Fibroblast of skin of scalp (primary cell): ENCODE data around the gene OR12D1. TPM values are rescaled to one million over a fixed set of nuclear protein-coding genes. Genes with fewer than 3 reads are reported as not detected.
"Not testable (repeated sequence)": the region's sequence is repeated elsewhere in the genome, so short reads cannot be mapped to it uniquely, and the experiment has no call there.

Experiments used
- DNase-seq: peaks from one replicate; pipeline ENCODE4 v3.0.0-alpha.2; 2013
- polyA plus RNA-seq, 2 experiments: library from polyadenylated mRNA; unstranded; fragments of 120-200 nt; gene quantifications; one replicate each; pipeline ENCODE4 v1.2.1, GENCODE V29; 2013; ENCODE audit not compliant: insufficient read length in 2 of 2

OR12D1 gene
- polyA plus RNA-seq (2013, experiment 1 of 2; ENCODE audit: insufficient read length) = not detected
- not detected for polyA plus RNA-seq (2013, experiment 2 of 2; ENCODE audit: insufficient read length)

DNA sequence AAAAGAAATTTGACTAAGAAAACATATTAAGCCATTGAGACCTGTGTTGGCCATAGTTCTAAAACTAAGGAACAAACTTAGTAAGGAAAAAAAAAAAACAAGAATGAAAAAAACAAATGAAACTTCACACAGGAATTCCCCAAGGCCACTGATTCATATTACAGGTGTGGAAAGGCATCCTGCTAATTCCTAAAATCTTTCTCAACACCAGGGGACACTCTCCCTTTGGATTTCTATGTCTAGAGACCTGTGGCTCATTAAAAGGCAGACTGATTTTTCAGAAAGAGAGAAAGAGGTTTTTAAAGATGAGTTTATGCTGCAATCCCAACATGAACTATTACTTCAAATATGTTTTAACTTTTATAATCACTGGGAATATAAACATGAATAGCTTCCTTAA is at the start of gene OR12D1:
Gene OR12D1, plus strand, starts transcription at position 341 of the 400 bp plus-strand sequence.
- DNase-seq = no peak

- DNase-seq = no peak
Observed at GRCh38 chr6:29368765-29369164, 46.0 kb upstream of the OR12D1 start, which contains the start of gene OR5V1. Gene OR5V1, minus strand, starts transcription at chr6:29368865. Its CDS starts 12,670 bp downstream, at chr6:29356195.

DNA sequence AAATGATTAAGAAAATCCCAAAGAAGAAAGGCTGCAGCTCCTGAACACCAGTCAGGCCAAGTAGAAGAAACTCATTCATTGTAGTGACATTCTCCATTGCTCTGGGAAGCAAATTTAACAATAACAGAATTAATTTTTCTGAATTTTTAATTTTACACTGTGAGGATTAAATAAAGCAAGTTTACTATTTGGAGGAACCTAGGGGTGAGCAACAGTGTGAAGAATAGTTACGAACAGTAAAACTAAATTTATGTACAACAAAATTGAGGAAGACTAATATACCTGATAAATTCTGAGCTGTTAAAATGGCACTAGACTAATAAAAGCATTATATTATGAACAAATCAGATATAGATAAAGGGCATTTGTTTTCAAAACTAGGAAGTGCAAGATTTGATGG is 39.5 kb upstream of the OR12D1 start, which contains the start of gene OR12D3:
Gene OR12D3, minus strand, starts transcription at position 101 of the 400 bp plus-strand sequence. Its CDS starts 4 bp downstream, at position 97.
- DNase-seq = no peak

- no peak for DNase-seq
Observed at GRCh38 chr6:29376003-29376402, 38.7 kb upstream of the OR12D1 start.

GRCh38 chr6:29388533-29388932 is 26.2 kb upstream of the OR12D1 start:
- DNase-seq = no peak

DNA sequence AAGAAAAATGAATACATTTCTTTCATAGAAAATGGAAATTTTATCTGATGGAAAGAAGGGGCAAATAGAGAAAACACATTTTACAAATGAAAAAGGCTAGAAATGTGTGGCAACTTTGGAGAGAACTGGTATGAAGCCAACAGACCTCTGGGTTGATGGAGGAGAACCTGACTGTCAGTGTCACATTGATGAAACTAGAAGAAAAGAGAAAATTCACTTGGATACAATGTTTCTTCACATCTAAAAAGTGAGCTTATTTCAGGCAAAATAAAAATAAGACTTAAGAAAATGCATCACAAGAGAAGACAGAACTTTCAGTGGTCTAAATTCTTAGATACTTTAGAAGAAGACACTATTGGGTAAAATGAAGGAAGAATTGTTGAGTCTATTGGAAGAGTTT is 19.4 kb upstream of the OR12D1 start, which contains the start of gene OR12D2:
Gene OR12D2, plus strand, starts transcription at position 301 of the 400 bp plus-strand sequence. CDS start 1,069 bp downstream, outside the sequence.
- DNase-seq = no peak

- DNase-seq = no peak
Observed at GRCh38 chr6:29399525-29399924, 15.2 kb upstream of the OR12D1 start.

GRCh38 chr6:29403801-29404200 is 10.9 kb upstream of the OR12D1 start:
- DNase-seq = no peak

GRCh38 chr6:29419516-29419915 is 4.8 kb downstream of the OR12D1 start:
- DNase-seq = no peak

DNA sequence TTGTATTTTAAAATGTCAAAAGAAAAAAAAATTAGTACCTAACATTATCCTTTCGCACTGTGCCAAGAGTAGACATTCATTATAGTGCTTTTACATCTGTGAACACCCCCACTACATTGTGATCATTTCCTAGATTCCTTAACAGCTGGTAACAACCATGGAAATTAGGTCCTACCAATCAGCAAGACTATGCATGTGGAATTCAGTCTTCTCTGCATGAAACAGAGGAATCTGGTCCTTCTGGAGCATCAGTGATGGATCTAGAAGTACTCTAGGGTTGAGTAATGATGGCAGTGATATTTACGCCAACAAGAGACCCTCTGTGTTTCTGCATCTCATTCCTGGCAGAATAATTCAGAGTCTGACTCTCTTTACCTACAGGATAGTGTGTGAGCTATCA is 9.4 kb downstream of the OR12D1 start:
- no peak for DNase-seq

GRCh38 chr6:29424575-29424974 is 9.8 kb downstream of the OR12D1 start:
- no peak for DNase-seq

- DNase-seq = no peak
Observed at GRCh38 chr6:29425075-29425474, 10.3 kb downstream of the OR12D1 start.

GRCh38 chr6:29426654-29427053 is 11.9 kb downstream of the OR12D1 start:
- no peak for DNase-seq

GRCh38 chr6:29436730-29437129 is 22.0 kb downstream of the OR12D1 start:
- not testable (repeated sequence) for DNase-seq

GRCh38 chr6:29439006-29439405 is 24.3 kb downstream of the OR12D1 start, which contains the start of gene OR10C1:
Gene OR10C1, plus strand, starts transcription at chr6:29439306. Its CDS starts 710 bp downstream, at chr6:29440016.
- DNase-seq = no peak

DNA sequence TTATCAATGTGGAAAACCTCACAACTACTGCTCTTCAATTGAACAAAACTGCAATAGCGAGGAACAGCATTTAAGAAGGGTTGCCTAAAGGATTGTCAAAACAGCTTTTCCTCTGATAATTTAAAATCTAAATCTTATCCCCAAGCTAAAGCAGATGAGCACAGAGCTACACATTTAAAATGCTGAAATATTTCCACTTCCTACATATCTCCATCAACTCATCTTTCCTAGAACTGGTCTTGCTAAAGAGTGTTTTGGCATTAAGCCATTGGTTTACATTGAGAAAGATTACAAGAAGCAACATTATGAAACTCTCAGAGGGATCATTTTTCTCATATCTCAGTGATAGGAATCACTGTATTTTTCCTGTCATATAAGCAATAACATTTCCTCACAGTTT is 28.0 kb downstream of the OR12D1 start:
- no peak for DNase-seq

DNA sequence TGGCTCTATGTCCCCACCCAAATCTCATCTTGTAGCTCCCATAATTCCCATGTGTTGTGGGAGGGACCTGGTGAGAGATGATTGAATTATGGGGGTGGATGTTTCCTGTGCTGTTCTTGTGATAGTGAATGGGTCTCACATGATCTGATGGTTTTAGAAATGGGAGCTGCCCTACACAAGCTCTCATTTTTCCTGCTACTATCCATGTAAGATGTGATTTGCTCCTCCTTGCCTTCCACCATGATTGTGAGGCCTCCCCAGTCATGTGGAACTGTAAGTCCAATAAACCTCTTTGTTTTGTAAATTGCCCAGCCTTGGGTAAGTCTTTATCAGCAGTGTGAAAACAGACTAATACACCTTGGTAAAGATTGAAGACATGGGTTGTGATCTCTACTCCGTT is 29.3 kb downstream of the OR12D1 start:
- not testable (repeated sequence) for DNase-seq

DNA sequence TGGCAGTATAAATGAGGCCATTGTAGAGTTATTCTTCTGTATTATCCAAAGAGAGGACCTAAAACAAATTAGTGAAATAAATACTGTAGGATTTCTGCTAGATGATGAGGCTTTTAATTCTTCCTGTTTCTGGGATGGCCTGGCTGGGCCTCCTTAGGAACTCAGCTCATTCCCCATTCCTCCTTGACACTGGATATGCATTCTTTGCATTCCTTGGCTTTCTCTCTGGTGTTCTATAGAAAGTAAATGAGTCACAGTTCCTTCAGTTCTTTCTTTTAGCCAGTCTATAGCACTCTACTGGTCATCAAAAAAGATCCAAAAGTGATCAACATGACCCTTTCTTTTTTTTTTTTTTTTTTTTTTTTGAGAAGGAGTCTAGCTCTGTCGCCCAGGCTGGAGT is 32.9 kb downstream of the OR12D1 start:
- peak; percentile 8 for DNase-seq

DNA sequence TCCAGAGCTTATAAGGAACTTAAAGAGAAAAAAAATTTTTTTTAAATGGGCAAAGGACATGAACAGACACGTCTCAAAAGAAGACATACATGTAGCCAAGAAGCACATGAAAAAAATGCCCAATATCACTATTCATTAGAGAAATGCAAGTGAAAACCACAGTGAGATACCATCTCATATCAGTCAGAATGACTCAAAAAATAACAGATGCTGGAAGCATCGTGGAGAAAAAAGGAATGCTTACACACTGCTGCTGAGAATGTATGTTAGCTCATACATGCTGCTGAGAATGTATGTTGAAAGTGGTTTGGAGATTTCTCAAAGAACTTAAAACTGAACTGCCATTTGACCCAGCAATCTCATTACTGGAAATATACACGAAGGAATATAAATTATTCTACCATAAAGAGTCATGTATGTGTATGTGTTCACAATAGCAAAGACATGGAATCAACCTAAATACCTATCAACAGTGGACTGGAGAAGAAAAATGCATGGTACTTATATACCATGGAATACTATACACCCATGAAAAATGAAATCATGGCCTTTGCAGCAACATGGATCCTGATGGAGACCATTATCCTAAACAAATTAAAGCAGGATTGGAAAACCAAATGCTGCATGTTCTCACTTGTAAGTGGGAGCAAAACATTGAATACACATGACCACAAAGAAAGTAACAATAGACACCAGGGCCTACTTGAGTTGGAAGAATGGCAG is 36.9 kb downstream of the OR12D1 start:
- peak; percentile 19 for DNase-seq

GRCh38 chr6:29456971-29457370 is 42.2 kb downstream of the OR12D1 start, which contains the start of the genes OR11A1 and OR2H1:
Gene OR11A1, minus strand, starts transcription at chr6:29457071. Its CDS starts 29,430 bp downstream, at chr6:29427641.
Gene OR2H1, plus strand, starts transcription at chr6:29457155. Its CDS starts 4,615 bp downstream, at chr6:29461770.
- no peak for DNase-seq

DNA sequence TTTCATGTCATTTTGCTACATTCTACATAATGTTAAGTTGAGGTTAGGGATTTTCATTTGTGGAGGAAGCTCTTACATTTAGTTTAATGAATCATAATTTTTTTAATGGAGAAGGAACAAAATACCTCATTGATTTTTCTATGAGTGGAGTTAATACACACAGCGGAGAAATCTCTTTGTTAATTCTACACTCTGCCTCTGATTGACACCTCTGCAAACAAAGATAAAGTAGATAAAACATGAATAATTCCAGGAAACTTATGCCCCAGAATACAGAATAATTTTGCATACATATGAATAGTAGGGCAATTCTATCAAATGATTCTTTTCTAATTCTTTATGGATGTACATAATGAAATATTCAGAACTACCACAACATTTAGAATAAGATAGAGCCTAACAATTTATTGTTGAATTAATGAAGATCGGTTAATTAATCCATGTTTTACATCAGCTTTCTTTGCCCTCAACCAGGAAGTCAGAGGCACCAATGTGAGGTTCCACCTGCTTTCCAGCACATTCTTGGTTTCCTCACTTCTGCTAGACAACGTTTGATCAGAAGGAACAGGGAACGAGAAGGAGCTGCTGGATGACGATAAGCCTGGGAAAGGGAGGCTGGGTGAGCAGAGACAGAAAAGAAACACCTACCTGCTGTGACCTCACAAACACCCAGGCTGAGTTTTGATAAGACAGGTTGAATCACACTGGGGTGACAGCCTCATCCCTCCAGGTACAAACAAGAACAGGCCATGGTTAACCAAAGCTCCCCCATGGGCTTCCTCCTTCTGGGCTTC is 46.5 kb downstream of the OR12D1 start:
- DNase-seq = no peak

DNA sequence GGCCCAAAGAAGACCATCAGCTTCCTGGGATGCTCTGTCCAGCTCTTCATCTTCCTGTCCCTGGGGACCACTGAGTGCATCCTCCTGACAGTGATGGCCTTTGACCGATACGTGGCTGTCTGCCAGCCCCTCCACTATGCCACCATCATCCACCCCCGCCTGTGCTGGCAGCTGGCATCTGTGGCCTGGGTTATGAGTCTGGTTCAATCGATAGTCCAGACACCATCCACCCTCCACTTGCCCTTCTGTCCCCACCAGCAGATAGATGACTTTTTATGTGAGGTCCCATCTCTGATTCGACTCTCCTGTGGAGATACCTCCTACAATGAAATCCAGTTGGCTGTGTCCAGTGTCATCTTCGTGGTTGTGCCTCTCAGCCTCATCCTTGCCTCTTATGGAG is 47.3 kb downstream of the OR12D1 start:
- DNase-seq = no peak

DNA sequence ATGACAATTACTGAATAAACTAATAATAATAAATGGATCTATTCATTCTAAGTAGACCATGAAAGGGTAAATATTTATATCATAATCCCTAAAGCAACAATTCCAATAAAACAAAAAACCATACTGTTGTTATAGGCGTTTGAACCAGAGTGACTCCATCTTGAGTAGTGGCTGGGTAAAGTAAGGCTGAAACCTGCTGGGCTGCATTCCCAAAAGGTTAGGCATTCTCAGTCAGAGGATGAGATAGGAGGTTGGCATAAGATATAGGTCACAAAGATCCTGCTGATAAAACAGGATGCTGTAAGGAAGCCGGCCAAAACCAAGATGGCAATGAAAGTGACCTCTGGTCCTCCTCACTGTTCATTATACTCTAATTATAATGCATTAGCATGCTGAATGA is 50.6 kb downstream of the OR12D1 start:
- no peak for DNase-seq
